Measurements from ENCODE around the gene HAUS6.

HAUS6 gene

DNA sequence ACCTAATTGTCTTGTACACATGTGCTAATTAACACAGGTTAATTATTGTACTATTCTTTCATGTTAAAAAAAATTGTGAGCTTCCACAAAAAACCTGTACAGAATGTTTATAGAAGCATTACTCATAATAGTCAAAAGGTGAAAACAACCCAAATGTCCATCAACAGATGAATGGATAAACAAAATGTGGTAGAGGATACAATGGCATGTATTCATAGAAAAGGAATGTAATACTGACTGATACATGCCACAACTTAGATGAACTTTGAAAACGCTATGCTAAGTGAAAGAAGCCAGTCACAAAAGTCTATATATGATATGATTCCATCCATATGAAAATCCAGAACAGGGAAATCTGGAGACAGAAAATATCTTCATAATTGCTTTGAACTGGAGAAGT, 27.9 kb downstream of the HAUS6 start:
- Histone ChIP-seq H3K4me3 (ENCODE audit: low read depth in 1 of 2, low read length in 2 of 2) (no peak overlapping the region), H3K9me3 (ENCODE audit: control insufficient read depth in 1 of 2, low read length in 2 of 2) (no peaks in the 10 kb centered on the region), H3K27me3 (ENCODE audit: low read depth, low read length) (no peaks in the 10 kb centered on the region), H3K36me3 (ENCODE audit: control insufficient read depth in 1 of 2, insufficient read depth in 2 of 2, low read length in 2 of 2) (peaks cover 16 to 45% of the 10 kb centered on the region in 2 donors), H3K27ac (ENCODE audit: low read length) (no peak overlapping the region), H3K4me1 (ENCODE audit: control insufficient read depth in 1 of 2, insufficient read depth in 2 of 2, low read length in 2 of 2) (no peaks in the 10 kb centered on the region)

- no peaks in the 10 kb centered on the region for H3K9me3 ChIP-seq (ENCODE audit: control insufficient read depth in 1 of 2, low read length in 2 of 2)
- peaks cover 16 to 49% of the 10 kb centered on the region in 2 donors for H3K36me3 ChIP-seq (ENCODE audit: control insufficient read depth in 1 of 2, insufficient read depth in 2 of 2, low read length in 2 of 2)
- H3K27ac ChIP-seq (ENCODE audit: low read length), result no peak overlapping the region
- no peaks in the 10 kb centered on the region for H3K4me1 ChIP-seq (ENCODE audit: control insufficient read depth in 1 of 2, insufficient read depth in 2 of 2, low read length in 2 of 2)
- H3K4me3 ChIP-seq (ENCODE audit: low read depth in 1 of 2, low read length in 2 of 2), result no peak overlapping the region
- H3K27me3 ChIP-seq (ENCODE audit: low read depth, low read length), result no peaks in the 10 kb centered on the region
Observed at GRCh38 chr9:19074229-19074628, 28.5 kb downstream of the HAUS6 start.

DNA sequence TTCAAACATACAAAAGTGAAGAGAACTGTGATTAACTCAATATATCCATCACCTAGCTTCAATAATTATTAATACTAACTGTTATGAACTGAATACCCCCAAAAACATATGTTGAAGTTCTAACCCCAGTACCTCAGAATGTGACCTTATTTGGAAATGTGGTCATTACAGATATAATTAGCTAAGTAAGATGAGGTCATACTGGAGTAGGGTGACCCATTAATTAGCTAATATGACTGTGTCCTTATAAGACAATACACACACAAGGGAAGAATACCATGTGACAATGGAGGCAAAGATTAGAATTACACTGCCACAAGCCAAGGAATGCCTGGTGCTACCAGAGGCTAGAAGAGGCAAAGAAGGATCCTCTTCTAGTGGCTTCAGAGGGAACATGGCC, 45.7 kb downstream of the HAUS6 start:
- Histone ChIP-seq H3K27me3 (ENCODE audit: low read depth, low read length) (no peaks in the 10 kb centered on the region), H3K4me1 (ENCODE audit: control insufficient read depth in 1 of 2, insufficient read depth in 2 of 2, low read length in 2 of 2) (no peaks in the 10 kb centered on the region), H3K4me3 (ENCODE audit: low read depth in 1 of 2, low read length in 2 of 2) (no peak overlapping the region), H3K9me3 (ENCODE audit: control insufficient read depth in 1 of 2, low read length in 2 of 2) (no peaks in the 10 kb centered on the region), H3K27ac (ENCODE audit: low read length) (no peak overlapping the region), H3K36me3 (ENCODE audit: control insufficient read depth in 1 of 2, insufficient read depth in 2 of 2, low read length in 2 of 2) (peaks cover 29 to 33% of the 10 kb centered on the region in 2 donors)

DNA sequence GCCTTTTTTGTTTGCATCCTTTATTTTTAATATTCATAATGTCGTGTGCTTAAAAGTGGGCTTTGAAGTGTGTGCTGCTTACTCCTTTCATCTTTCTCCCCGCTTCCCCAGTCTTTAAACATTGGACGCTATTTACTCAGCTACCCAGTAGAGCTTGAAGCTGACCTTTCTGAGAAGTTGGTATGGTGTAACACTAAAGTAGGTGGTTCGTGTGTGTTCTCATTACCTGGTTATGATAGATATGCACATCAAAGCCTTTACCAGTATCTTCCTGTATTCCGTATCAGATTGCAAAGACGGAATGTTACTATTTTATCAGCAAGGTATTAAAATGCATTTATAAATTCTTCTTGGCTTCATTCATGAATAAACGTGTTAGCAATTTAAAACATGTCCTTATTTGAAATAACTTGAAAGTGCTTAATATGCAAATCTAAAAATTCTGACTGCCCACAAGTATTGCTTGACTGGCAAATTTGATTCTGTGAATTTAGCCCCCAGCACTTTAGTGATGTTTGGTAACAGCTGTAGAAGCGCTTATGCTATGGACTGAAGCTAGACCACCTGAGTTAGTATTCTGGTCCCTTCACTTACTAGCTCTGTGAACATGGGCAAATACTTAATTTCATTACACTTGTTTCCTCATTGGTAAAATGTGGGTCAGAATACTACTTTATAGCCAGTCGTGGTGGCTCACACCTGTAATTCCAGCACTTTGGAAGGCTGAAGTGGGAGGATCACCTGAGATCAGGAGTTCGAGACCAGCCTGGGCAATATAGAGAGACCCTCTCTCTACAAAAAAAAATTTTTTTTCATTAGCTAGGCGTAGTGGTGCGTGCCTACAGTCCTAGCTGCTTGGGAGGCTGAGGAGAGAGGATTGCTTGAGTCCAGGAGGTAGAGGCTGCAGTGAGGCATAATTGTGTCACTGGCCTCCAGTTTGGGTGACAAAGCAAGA, 51.8 kb downstream of the HAUS6 start:
- no peaks in the 10 kb centered on the region for H3K27me3 ChIP-seq (ENCODE audit: low read depth, low read length)
- H3K9me3 ChIP-seq (ENCODE audit: control insufficient read depth in 1 of 2, low read length in 2 of 2), result no peaks in the 10 kb centered on the region
- H3K36me3 ChIP-seq (ENCODE audit: control insufficient read depth in 1 of 2, insufficient read depth in 2 of 2, low read length in 2 of 2), result peaks cover 3 to 7% of the 10 kb centered on the region in 2 donors
- H3K4me3 ChIP-seq (ENCODE audit: low read depth in 1 of 2, low read length in 2 of 2), result peak overlapping the region; percentile 81
- no peak overlapping the region for H3K27ac ChIP-seq (ENCODE audit: low read length)
- peaks cover 5 to 21% of the 10 kb centered on the region in 2 donors for H3K4me1 ChIP-seq (ENCODE audit: control insufficient read depth in 1 of 2, insufficient read depth in 2 of 2, low read length in 2 of 2)

DNA sequence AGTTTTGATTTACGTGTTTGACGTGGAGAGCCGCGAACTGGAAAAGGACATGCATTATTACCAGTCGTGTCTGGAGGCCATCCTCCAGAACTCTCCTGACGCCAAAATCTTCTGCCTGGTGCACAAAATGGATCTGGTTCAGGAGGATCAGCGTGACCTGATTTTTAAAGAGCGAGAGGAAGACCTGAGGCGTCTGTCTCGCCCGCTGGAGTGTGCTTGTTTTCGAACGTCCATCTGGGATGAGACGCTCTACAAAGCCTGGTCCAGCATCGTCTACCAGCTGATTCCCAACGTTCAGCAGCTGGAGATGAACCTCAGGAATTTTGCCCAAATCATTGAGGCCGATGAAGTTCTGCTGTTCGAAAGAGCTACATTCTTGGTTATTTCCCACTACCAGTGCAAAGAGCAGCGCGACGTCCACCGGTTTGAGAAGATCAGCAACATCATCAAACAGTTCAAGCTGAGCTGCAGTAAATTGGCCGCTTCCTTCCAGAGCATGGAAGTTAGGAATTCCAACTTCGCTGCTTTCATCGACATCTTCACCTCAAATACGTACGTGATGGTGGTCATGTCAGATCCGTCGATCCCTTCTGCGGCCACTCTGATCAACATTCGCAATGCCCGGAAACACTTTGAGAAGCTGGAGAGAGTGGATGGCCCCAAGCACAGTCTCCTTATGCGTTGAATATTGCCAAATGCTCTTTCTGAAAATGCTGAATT, 52.6 kb downstream of the HAUS6 start:
- Histone ChIP-seq H3K4me1 (ENCODE audit: control insufficient read depth in 1 of 2, insufficient read depth in 2 of 2, low read length in 2 of 2) (peaks cover 5 to 21% of the 10 kb centered on the region in 2 donors), H3K36me3 (ENCODE audit: control insufficient read depth in 1 of 2, insufficient read depth in 2 of 2, low read length in 2 of 2) (peaks cover 0 to 7% of the 10 kb centered on the region in 2 donors), H3K27ac (ENCODE audit: low read length) (peak overlapping the region; percentile 88), H3K9me3 (ENCODE audit: control insufficient read depth in 1 of 2, low read length in 2 of 2) (no peaks in the 10 kb centered on the region), H3K4me3 (ENCODE audit: low read depth in 1 of 2, low read length in 2 of 2) (peak overlapping the region; percentile 81), H3K27me3 (ENCODE audit: low read depth, low read length) (no peaks in the 10 kb centered on the region)

DNA sequence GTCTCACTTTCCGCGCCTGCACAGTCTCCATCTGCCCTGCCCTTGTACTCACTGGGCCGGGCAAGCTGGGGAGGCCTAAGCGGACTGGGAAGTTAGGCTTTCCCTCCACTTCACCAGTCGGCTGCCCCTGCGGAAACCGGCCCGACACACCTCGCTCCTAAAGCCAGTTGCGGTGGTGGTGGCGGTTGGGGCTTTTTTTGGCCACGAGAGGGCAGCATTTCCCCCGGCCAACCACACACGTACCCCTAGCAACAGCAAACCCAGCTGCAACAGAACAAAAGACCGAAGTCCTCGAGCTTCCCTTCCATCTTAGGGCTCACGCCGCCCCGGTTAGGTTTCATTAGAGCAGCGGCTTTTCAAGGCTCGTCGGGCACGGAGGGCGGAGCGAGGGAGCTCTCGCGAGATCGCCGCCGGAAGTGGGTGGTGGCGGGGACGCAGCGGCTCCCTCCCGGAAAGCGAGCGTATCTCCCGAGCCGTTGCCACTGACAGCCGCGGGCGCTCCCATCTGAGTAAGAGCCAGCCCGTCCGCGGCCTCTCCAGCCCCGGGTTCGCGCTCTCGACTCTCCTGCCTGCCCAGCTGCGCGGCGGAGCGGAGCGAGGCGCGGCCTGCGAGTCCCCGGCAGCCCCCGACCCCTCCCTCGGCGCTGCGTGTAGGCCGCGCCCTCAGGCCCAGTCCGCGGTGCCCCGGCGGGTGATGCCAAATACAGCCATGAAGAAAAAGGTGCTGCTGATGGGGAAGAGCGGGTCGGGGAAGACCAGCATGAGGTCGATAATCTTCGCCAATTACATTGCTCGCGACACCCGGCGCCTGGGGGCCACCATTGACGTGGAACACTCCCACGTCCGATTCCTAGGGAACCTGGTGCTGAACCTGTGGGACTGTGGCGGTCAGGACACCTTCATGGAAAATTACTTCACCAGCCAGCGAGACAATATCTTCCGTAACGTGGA, 53.5 kb downstream of the HAUS6 start, which contains the start of gene RRAGA:
TSS of gene RRAGA (plus strand) at position 462 of the 951 bp plus-strand sequence. CDS start at position 695, 233 bp downstream.
- no peaks in the 10 kb centered on the region for H3K27me3 ChIP-seq (ENCODE audit: low read depth, low read length)
- H3K27ac ChIP-seq (ENCODE audit: low read length), result peak within 1 kb of the TSS; percentile 88
- H3K9me3 ChIP-seq (ENCODE audit: control insufficient read depth in 1 of 2, low read length in 2 of 2), result no peaks in the 10 kb centered on the region
- H3K4me3 ChIP-seq (ENCODE audit: low read depth in 1 of 2, low read length in 2 of 2), result peak within 1 kb of the TSS; percentile 81
- peaks cover 5 to 21% of the 10 kb centered on the region in 2 donors for H3K4me1 ChIP-seq (ENCODE audit: control insufficient read depth in 1 of 2, insufficient read depth in 2 of 2, low read length in 2 of 2)
- H3K36me3 ChIP-seq (ENCODE audit: control insufficient read depth in 1 of 2, insufficient read depth in 2 of 2, low read length in 2 of 2), result peaks cover 0 to 7% of the 10 kb centered on the region in 2 donors

DNA sequence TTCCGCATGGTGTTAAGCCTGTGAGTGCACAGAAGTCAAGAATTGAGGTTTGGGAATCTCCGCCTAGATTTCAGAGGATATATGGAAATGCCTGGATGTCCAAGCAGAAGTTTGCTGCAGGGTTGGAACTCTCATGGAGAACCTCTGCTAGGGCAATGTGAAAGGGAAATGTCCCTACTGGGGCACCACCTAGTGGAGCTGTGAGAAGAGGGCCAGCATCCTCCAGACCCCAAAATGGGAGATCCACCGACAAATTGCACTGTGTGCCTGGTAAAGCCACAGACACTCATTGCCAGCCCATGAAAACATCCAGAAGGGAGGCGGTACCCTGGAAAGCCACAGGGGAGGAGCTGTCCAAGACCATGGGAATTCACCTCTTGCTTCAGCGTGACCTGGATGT, 66.1 kb downstream of the HAUS6 start:
- no peaks in the 10 kb centered on the region for H3K9me3 ChIP-seq (ENCODE audit: control insufficient read depth in 1 of 2, low read length in 2 of 2)
- no peaks in the 10 kb centered on the region for H3K36me3 ChIP-seq (ENCODE audit: control insufficient read depth in 1 of 2, insufficient read depth in 2 of 2, low read length in 2 of 2)
- H3K4me3 ChIP-seq (ENCODE audit: low read depth in 1 of 2, low read length in 2 of 2), result no peak overlapping the region
- H3K4me1 ChIP-seq (ENCODE audit: control insufficient read depth in 1 of 2, insufficient read depth in 2 of 2, low read length in 2 of 2), result no peaks in the 10 kb centered on the region
- H3K27me3 ChIP-seq (ENCODE audit: low read depth, low read length), result no peaks in the 10 kb centered on the region
- no peak overlapping the region for H3K27ac ChIP-seq (ENCODE audit: low read length)

DNA sequence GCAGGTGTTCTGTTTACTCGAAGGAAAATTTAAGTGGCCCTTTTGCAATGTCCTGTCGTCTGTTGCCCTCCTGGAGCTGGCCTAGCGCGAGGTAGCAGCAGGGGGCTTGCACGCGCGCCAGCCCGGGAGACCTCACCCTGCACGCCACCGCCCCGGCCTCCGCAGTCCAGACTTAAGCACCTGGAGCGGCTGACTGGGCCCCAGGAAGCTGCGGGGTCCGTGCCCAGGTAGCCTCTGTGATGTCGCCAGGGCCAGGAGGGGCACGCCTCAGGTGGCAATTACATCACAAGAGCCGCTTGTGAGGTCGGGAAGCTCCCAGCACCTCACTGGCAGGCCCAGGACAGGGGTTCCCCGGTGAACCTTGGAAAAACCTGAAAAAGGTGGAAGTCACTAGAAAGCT, 69.7 kb downstream of the HAUS6 start, which contains the start of gene SAXO1:
TSS of gene SAXO1 (minus strand) at position 195 of the 400 bp plus-strand sequence. CDS start 301 bp downstream, outside the sequence.
- no peak within 1 kb of the TSS for H3K4me3 ChIP-seq (ENCODE audit: low read depth in 1 of 2, low read length in 2 of 2)
- no peaks in the 10 kb centered on the region for H3K9me3 ChIP-seq (ENCODE audit: control insufficient read depth in 1 of 2, low read length in 2 of 2)
- H3K4me1 ChIP-seq (ENCODE audit: control insufficient read depth in 1 of 2, insufficient read depth in 2 of 2, low read length in 2 of 2), result no peaks in the 10 kb centered on the region
- H3K36me3 ChIP-seq (ENCODE audit: control insufficient read depth in 1 of 2, insufficient read depth in 2 of 2, low read length in 2 of 2), result no peaks in the 10 kb centered on the region
- H3K27me3 ChIP-seq (ENCODE audit: low read depth, low read length), result no peaks in the 10 kb centered on the region
- no peak within 1 kb of the TSS for H3K27ac ChIP-seq (ENCODE audit: low read length)

GRCh38 chr9:19032406-19032805, 70.3 kb downstream of the HAUS6 start:
- no peaks in the 10 kb centered on the region for H3K36me3 ChIP-seq (ENCODE audit: control insufficient read depth in 1 of 2, insufficient read depth in 2 of 2, low read length in 2 of 2)

DNA sequence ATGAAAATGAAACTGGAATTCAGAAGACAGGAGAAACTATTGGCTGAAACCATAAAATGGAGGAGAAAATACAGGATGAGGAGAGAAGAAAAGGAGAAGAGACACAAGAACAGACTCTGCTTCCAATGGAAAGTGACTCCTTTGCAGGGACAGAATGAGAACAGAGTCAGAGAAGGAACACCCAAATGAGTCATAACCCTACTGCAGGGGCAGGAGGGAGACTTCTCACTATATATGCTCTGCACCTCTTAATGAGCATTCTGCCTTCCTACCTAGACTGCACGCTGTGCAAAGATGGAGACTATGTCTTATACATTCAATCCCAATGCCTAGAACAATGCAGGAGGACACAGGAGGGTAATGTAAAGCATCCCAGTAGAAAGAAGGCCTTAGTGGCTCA, 71.8 kb downstream of the HAUS6 start:
- Histone ChIP-seq H3K27me3 (ENCODE audit: low read depth, low read length) (no peaks in the 10 kb centered on the region), H3K4me1 (ENCODE audit: control insufficient read depth in 1 of 2, insufficient read depth in 2 of 2, low read length in 2 of 2) (no peaks in the 10 kb centered on the region), H3K4me3 (ENCODE audit: low read depth in 1 of 2, low read length in 2 of 2) (no peak overlapping the region), H3K27ac (ENCODE audit: low read length) (no peak overlapping the region), H3K36me3 (ENCODE audit: control insufficient read depth in 1 of 2, insufficient read depth in 2 of 2, low read length in 2 of 2) (no peaks in the 10 kb centered on the region), H3K9me3 (ENCODE audit: control insufficient read depth in 1 of 2, low read length in 2 of 2) (no peaks in the 10 kb centered on the region)

More at GRCh38 chr9:19032406-19032805, 70.3 kb downstream of the HAUS6 start:
- Histone ChIP-seq H3K27me3 (ENCODE audit: low read depth, low read length) (no peaks in the 10 kb centered on the region), H3K4me1 (ENCODE audit: control insufficient read depth in 1 of 2, insufficient read depth in 2 of 2, low read length in 2 of 2) (no peaks in the 10 kb centered on the region), H3K4me3 (ENCODE audit: low read depth in 1 of 2, low read length in 2 of 2) (no peak overlapping the region), H3K27ac (ENCODE audit: low read length) (no peak overlapping the region), H3K9me3 (ENCODE audit: control insufficient read depth in 1 of 2, low read length in 2 of 2) (no peaks in the 10 kb centered on the region)
